ENCODE measurements around the gene MOCOS.
"Not testable (repeated sequence)": the region's sequence is repeated elsewhere in the genome, so short reads cannot be mapped to it uniquely, and the experiment has no call there.

Gene MOCOS

DNA sequence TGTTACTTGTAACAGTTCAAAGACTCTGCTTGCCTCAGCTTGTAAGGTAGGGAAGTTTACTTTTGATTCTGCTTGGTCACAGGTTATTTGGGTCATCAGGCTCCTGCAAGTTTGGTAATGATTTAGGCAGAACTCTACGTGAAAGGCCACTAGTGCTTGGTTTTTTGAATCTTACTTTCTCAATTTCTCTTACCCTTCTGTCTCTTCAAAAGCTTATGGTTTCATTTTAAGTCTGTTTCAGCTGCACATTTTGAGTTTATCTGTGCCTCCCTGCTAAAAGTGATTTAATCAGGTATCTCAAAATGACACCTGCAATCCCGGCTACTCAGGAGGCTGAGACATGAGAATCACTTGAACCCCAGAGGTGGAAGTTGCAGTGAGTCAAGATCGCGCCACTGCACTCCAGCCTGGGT, 26.3 kb upstream of the MOCOS start:
- peak; percentile 36 for DNase-seq (ENCODE audit: low read depth)
- no peak for TF ChIP-seq CTCF (IDR thresholded peaks at IDR 0.05; ENCODE audit: insufficient read depth, low read depth, low read length, missing control alignments)
- no peak overlapping the region for H3K4me3 ChIP-seq (ENCODE audit: low read length)

DNA sequence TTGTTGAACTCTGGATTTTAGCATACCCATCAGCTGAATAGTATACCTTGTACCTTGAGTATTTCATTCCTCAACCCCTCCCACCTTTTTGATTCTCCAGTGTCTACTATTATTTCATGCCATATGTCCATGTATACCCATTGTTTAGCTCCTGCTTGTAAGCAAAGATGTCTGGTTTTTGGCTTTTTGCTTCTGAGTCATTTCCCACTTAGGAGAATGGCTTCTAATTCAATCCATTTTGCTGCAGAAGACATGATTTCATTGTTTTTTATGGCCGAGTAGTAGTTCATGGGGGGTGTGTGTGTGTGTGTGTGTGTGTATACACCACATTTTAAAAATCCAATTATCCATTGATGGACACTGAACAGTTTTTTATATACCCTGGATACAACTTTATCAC, 24.3 kb upstream of the MOCOS start:
- DNase-seq (ENCODE audit: low read depth): no peak
- TF ChIP-seq CTCF (IDR thresholded peaks at IDR 0.05; ENCODE audit: insufficient read depth, low read depth, low read length, missing control alignments): no peak
- no peak overlapping the region for H3K4me3 ChIP-seq (ENCODE audit: low read length)

GRCh38 chr18:36167692-36168218, 19.5 kb upstream of the MOCOS start:
- no peak overlapping the region for H3K4me3 ChIP-seq (ENCODE audit: low read length)
- TF ChIP-seq CTCF (IDR thresholded peaks at IDR 0.05; ENCODE audit: insufficient read depth, low read depth, low read length, missing control alignments): no peak
- no peak for DNase-seq (ENCODE audit: low read depth)

- not testable (repeated sequence) for H3K4me3 ChIP-seq (ENCODE audit: low read length); DNase-seq (ENCODE audit: low read depth)
Observed at GRCh38 chr18:36168296-36168695, 19.0 kb upstream of the MOCOS start.

DNA sequence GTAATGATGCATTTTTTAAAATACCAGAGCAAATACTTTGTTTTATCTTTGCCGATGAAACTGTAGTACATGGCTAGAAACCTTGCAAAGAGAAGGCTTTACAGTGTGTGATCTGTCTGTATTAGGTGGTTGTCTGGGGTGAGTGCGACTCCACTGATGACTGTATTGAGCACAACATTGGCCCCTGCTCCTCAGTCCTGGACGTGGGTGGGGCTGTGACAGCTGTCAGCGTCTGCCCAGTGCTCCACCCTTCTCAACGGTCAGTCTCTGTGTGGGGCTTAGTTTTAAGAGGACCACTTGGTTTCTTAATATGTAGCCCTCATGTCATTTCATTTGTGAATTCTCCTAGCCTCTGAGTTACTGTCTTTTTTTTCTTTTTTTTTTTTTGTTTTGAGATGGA, 17.4 kb upstream of the MOCOS start:
- no peak for TF ChIP-seq CTCF (IDR thresholded peaks at IDR 0.05; ENCODE audit: insufficient read depth, low read depth, low read length, missing control alignments)
- no peak overlapping the region for H3K4me3 ChIP-seq (ENCODE audit: low read length)
- DNase-seq (ENCODE audit: low read depth): no peak

GRCh38 chr18:36175481-36175880, 11.8 kb upstream of the MOCOS start:
- DNase-seq (ENCODE audit: low read depth): no peak
- no peak for TF ChIP-seq CTCF (IDR thresholded peaks at IDR 0.05; ENCODE audit: insufficient read depth, low read depth, low read length, missing control alignments)
- H3K4me3 ChIP-seq (ENCODE audit: low read length): no peak overlapping the region

GRCh38 chr18:36176177-36176584, 11.1 kb upstream of the MOCOS start:
- no peak for DNase-seq (ENCODE audit: low read depth)
- no peak for TF ChIP-seq CTCF (IDR thresholded peaks at IDR 0.05; ENCODE audit: insufficient read depth, low read depth, low read length, missing control alignments)
- no peak overlapping the region for H3K4me3 ChIP-seq (ENCODE audit: low read length)
